Activated CD8-positive, alpha-beta memory T cell treated with anti-CD3 and anti-CD28 coated beads for 4 hours (primary cell): ENCODE data around the gene TM9SF2.
"Not testable (repeated sequence)": the region's sequence is repeated elsewhere in the genome, so short reads cannot be mapped to it uniquely, and the experiment has no call there.

Source experiments
- DNase-seq, 2 donors: peaks; one replicate each; pipeline ENCODE4 v3.0.0-alpha.2; 2020; ENCODE audit warnings: low read depth in 2 of 2

Gene TM9SF2

GRCh38 chr13:99536023-99536422 is 34.8 kb downstream of the TM9SF2 start:
- no peak for DNase-seq

- DNase-seq, result no peak
Observed at GRCh38 chr13:99540530-99540929, 39.3 kb downstream of the TM9SF2 start.

- no peak for DNase-seq
Observed at GRCh38 chr13:99542788-99543406, 41.6 kb downstream of the TM9SF2 start.

GRCh38 chr13:99545361-99545760 is 44.1 kb downstream of the TM9SF2 start:
- DNase-seq, result no peak

- DNase-seq, result no peak
Observed at GRCh38 chr13:99545979-99546378, 44.7 kb downstream of the TM9SF2 start.

GRCh38 chr13:99546878-99547277 is 45.6 kb downstream of the TM9SF2 start:
- no peak for DNase-seq

GRCh38 chr13:99548448-99548847 is 47.2 kb downstream of the TM9SF2 start:
- no peak for DNase-seq

- no peak for DNase-seq
Observed at GRCh38 chr13:99553033-99553432, 51.8 kb downstream of the TM9SF2 start.

GRCh38 chr13:99555149-99555548 is 53.9 kb downstream of the TM9SF2 start:
- DNase-seq, result no peak

GRCh38 chr13:99556867-99557443 is 55.7 kb downstream of the TM9SF2 start:
- no peak for DNase-seq

GRCh38 chr13:99558570-99559180 is 57.4 kb downstream of the TM9SF2 start:
- no peak for DNase-seq

GRCh38 chr13:99559560-99559959 is 58.3 kb downstream of the TM9SF2 start:
- DNase-seq, result no peak

GRCh38 chr13:99563404-99563803 is 62.1 kb downstream of the TM9SF2 start:
- no peak for DNase-seq

GRCh38 chr13:99564386-99564785 is 63.1 kb downstream of the TM9SF2 start:
- DNase-seq, result no peak

GRCh38 chr13:99565478-99566124 is 64.3 kb downstream of the TM9SF2 start:
- no peak for DNase-seq

- DNase-seq, result no peak
Observed at GRCh38 chr13:99566125-99567083, 65.1 kb downstream of the TM9SF2 start.

- DNase-seq, result not testable (repeated sequence)
Observed at GRCh38 chr13:99568901-99569300, 67.6 kb downstream of the TM9SF2 start.

- DNase-seq, result no peak
Observed at GRCh38 chr13:99572131-99572530, 70.9 kb downstream of the TM9SF2 start.

GRCh38 chr13:99572921-99573320 is 71.6 kb downstream of the TM9SF2 start:
- DNase-seq, result no peak

- no peak for DNase-seq
Observed at GRCh38 chr13:99575376-99576120, 74.3 kb downstream of the TM9SF2 start.
